K562 (cell line): ENCODE results near the gene TMED7. TPM values are rescaled to one million over a fixed set of nuclear protein-coding genes. Genes with fewer than 3 reads are reported as not detected.

Experiments
- ARID2 ChIP-seq: fragments of 450-650 bp; IDR thresholded peaks from 2 replicates; pipeline ENCODE4 v1.6.1; 2017; ENCODE audit warnings: antibody characterized with exemption, mild to moderate bottlenecking
- CBX1 ChIP-seq: sonication (generic); IDR thresholded peaks from 2 replicates; pipeline ENCODE4 v1.6.1; 2016; ENCODE audit warnings: antibody characterized with exemption, low read depth, mild to moderate bottlenecking
- EGR1 ChIP-seq: fragments of 450-650 bp; conservative IDR thresholded peaks from 2 replicates; pipeline ENCODE4 v1.6.1; 2017; ENCODE audit warnings: mild to moderate bottlenecking
- EP400 ChIP-seq: fragments of 450-650 bp; IDR thresholded peaks from 2 replicates; pipeline ENCODE4 v1.6.1; 2017; ENCODE audit warnings: antibody characterized with exemption, mild to moderate bottlenecking, moderate library complexity
- FOXK1 ChIP-seq: sonication (generic); formaldehyde crosslinking; IDR thresholded peaks from 2 replicates; pipeline ENCODE4 v1.8.0; 2022; ENCODE audit warnings: missing genetic modification reagents, mild to moderate bottlenecking, borderline replicate concordance
- GABPB1 ChIP-seq: sonication (generic); formaldehyde crosslinking; IDR thresholded peaks from 2 replicates; pipeline ENCODE4 v1.8.0; 2022; ENCODE audit warnings: mild to moderate bottlenecking, missing genetic modification reagents
- HMGN3 ChIP-seq: IDR thresholded peaks from 2 replicates; pipeline ENCODE4 v1.6.1; 2011; ENCODE audit warnings: borderline replicate concordance, low read depth, mild to moderate bottlenecking, mixed read lengths, low read length; ENCODE audit not compliant: insufficient read length; ENCODE audit errors: extremely low read depth
- HNRNPUL1 ChIP-seq: fragments of 200-400 bp; formaldehyde crosslinking; IDR thresholded peaks from 2 replicates; pipeline ENCODE4 v1.6.1; 2017; ENCODE audit warnings: low read length
- JUND ChIP-seq, 2 experiments: IDR thresholded peaks; 2 replicates in 1 of 2; 3 replicates in 1 of 2; pipeline ENCODE4 v1.6.1; 2011; ENCODE audit warnings: borderline replicate concordance in 2 of 2, low read depth in 2 of 2, low read length in 2 of 2, improper control_type of control experiment in 1 of 2, missing biosample characterization in 1 of 2, missing genetic modification characterization in 1 of 2, missing genetic modification reagents in 1 of 2
- KDM1A ChIP-seq, 2 experiments: fragments of 450-650 bp; IDR thresholded peaks; 2 replicates each; pipeline ENCODE4 v1.6.1; 2016; ENCODE audit warnings: mild to moderate bottlenecking in 2 of 2
- LARP7 ChIP-seq: fragments of 450-650 bp; IDR thresholded peaks from 2 replicates; pipeline ENCODE4 v1.6.1; 2016
- MCM7 ChIP-seq, 2 experiments: fragments of 450-650 bp; IDR thresholded peaks; 2 replicates each; pipeline ENCODE4 v1.6.1; 2016 to 2018
- POLR2A ChIP-seq: fragments of 450-650 bp; conservative IDR thresholded peaks from 2 replicates; pipeline ENCODE4 v1.6.1; 2016
- SRSF9 ChIP-seq: fragments of 200-400 bp; formaldehyde crosslinking; IDR thresholded peaks from 2 replicates; pipeline ENCODE4 v1.6.1; 2017; ENCODE audit warnings: low read depth, low read length, borderline replicate concordance
- TEAD1 ChIP-seq, 2 experiments: fragments of 450-650 bp in 1 of 2; sonication (generic) in 1 of 2; formaldehyde crosslinking; IDR thresholded peaks; 2 replicates each; pipeline versions ENCODE4 v1.4.0 to v1.8.0; 2020 to 2022; ENCODE audit warnings: mild to moderate bottlenecking in 2 of 2, missing genetic modification reagents in 1 of 2
- THRAP3 ChIP-seq: fragments of 450-650 bp; IDR thresholded peaks from 2 replicates; pipeline ENCODE4 v1.6.1; 2016; ENCODE audit warnings: mild to moderate bottlenecking, inconsistent platforms, borderline replicate concordance
- XRCC5 ChIP-seq: fragments of 200-400 bp; formaldehyde crosslinking; IDR thresholded peaks from 2 replicates; pipeline ENCODE4 v1.6.1; 2017; ENCODE audit warnings: low read depth, mild to moderate bottlenecking, low read length
- ZNF583 ChIP-seq: fragments of 250-450 bp; sonication (Bioruptor Pico); IDR thresholded peaks from 2 replicates; pipeline ENCODE4 v1.4.0; 2020
- polyA plus RNA-seq, 8 experiments: library from polyadenylated mRNA; depleted of rRNA in 4 of 8; stranded (reverse) in 5 of 8; unstranded in 3 of 8; fragments of >200 nt; fragmentation: Nextera tagmentation in 2 of 8; fragmentation: Illumina TruSeq in 1 of 8; extraction: Ambion mirVana in 2 of 8; extraction: Trizol in 1 of 8; gene quantifications; 2 replicates each; pipeline versions ENCODE4 v1.2.1 to v1.2.3, GENCODE V29; 2011 to 2014; ENCODE audit warnings: inconsistent platforms in 1 of 8, missing spikeins in 1 of 8
- total RNA-seq, 7 experiments: library from RNA; depleted of rRNA in 6 of 7; stranded (reverse); fragments of >200 nt in 6 of 7; fragmentation: Illumina TruSeq in 2 of 7; extraction: Trizol in 2 of 7; gene quantifications; 2 replicates each; pipeline versions ENCODE4 v1.2.1 to v1.2.3, GENCODE V29; 2011 to 2021; ENCODE audit warnings: low replicate concordance in 1 of 7
- TF ChIP-seq, protein P1 (sequence below): IDR thresholded peaks from 2 replicates; pipeline ENCODE4 v1.6.1; 2014; ENCODE audit warnings: antibody characterized with exemption
- TF ChIP-seq, protein P2 (sequence below): fragments of 250-450 bp; sonication (Bioruptor Pico); IDR thresholded peaks from 2 replicates; pipeline ENCODE4 v1.8.0; 2022; ENCODE audit warnings: inconsistent platforms, mild to moderate bottlenecking, moderate library complexity, borderline replicate concordance
- TF ChIP-seq, protein P3 (sequence below): fragments of 250-450 bp; sonication (Bioruptor Pico); IDR thresholded peaks from 2 replicates; pipeline ENCODE4 v1.4.0; 2020

The TMED7 gene
- total and polyA plus RNA-seq, 9 of the 15 experiments (the other 6 are each of a cell fraction or from before 2014, with no cell fraction given), result 15.9 to 93.4 (median 41.7) TPM

DNA sequence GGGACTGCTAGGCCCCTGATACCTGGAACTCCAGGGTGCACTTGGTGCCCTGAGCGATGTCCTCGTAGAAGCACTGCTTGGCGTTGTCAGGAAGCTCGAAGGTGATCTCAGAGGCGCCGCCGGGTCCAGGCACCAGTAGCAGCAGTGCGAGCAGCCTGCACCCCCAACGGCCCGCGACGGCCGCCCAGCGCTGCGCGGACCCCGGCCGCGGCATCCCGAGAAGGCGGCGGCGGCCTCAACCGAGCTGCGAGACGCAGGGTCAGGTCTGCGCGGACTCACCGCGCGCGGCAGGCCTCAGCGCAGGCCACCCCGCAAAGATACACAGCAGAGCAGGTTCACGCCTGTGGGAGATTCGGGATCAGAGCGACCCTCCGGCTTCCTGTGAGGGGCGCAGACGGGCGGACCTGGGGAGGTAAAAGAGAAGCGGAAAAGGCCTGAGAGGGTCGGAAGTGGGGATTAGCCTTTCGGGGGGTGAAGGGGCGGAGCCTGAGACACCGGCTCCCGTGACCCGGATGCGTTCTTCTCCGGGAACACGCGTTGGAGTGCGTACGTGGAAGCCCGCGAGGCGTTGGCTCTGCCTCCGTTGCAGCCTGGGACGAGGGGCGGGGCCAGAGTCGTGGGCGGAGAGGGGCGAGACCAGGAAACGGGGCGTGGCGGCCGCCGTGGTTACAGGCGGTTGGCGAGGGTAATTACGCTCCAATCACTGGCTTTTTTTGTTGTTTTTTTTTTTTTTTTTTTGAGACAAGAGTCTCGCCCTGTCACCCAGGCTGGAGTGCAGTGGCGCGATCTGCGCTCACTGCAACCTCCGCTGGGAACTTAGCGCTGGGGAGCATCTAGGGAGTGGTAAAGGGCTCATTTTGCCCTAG, at the start of gene TMED7 (continued):
- TF ChIP-seq HMGN3 (peak; percentile 30), TEAD1 (CRISPR knock-in tag; IDR thresholded peaks at IDR 0.05) (no peak; a peak in 1 of 4 replicates), ZNF583 (CRISPR knock-in tag) (no peak), GABPB1 (peak; percentile 92), EGR1 (peak; percentile 98), FOXK1 (CRISPR knock-in tag) (no peak), CBX1 (peak; percentile 65; the same call in 1 of the 2 replicates), HNRNPUL1 (no peak), MCM7 (IDR thresholded peaks at IDR 0.05) (no peak), EP400 (peak; percentile 98), ARID2 (no peak), LARP7 (no peak), JUND (IDR thresholded peaks at IDR 0.05; ENCODE audit: borderline replicate concordance, low read depth, low read length) (peak; percentile 42), JUND (tag; IDR thresholded peaks at IDR 0.05; ENCODE audit: borderline replicate concordance, low read depth, low read length) (no peak), THRAP3 (no peak), POLR2A (peak; percentile 93), XRCC5 (no peak), SRSF9 (no peak), KDM1A (IDR thresholded peaks at IDR 0.05) (no peak)
- TF ChIP-seq, protein P1, sequence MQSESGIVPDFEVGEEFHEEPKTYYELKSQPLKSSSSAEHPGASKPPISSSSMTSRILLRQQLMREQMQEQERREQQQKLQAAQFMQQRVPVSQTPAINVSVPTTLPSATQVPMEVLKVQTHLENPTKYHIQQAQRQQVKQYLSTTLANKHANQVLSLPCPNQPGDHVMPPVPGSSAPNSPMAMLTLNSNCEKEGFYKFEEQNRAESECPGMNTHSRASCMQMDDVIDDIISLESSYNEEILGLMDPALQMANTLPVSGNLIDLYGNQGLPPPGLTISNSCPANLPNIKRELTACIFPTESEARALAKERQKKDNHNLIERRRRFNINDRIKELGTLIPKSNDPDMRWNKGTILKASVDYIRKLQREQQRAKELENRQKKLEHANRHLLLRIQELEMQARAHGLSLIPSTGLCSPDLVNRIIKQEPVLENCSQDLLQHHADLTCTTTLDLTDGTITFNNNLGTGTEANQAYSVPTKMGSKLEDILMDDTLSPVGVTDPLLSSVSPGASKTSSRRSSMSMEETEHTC, result peak; percentile 31
- TF ChIP-seq, protein P2, sequence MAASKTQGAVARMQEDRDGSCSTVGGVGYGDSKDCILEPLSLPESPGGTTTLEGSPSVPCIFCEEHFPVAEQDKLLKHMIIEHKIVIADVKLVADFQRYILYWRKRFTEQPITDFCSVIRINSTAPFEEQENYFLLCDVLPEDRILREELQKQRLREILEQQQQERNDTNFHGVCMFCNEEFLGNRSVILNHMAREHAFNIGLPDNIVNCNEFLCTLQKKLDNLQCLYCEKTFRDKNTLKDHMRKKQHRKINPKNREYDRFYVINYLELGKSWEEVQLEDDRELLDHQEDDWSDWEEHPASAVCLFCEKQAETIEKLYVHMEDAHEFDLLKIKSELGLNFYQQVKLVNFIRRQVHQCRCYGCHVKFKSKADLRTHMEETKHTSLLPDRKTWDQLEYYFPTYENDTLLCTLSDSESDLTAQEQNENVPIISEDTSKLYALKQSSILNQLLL (CRISPR knock-in tag), result no peak
- TF ChIP-seq, protein P3, sequence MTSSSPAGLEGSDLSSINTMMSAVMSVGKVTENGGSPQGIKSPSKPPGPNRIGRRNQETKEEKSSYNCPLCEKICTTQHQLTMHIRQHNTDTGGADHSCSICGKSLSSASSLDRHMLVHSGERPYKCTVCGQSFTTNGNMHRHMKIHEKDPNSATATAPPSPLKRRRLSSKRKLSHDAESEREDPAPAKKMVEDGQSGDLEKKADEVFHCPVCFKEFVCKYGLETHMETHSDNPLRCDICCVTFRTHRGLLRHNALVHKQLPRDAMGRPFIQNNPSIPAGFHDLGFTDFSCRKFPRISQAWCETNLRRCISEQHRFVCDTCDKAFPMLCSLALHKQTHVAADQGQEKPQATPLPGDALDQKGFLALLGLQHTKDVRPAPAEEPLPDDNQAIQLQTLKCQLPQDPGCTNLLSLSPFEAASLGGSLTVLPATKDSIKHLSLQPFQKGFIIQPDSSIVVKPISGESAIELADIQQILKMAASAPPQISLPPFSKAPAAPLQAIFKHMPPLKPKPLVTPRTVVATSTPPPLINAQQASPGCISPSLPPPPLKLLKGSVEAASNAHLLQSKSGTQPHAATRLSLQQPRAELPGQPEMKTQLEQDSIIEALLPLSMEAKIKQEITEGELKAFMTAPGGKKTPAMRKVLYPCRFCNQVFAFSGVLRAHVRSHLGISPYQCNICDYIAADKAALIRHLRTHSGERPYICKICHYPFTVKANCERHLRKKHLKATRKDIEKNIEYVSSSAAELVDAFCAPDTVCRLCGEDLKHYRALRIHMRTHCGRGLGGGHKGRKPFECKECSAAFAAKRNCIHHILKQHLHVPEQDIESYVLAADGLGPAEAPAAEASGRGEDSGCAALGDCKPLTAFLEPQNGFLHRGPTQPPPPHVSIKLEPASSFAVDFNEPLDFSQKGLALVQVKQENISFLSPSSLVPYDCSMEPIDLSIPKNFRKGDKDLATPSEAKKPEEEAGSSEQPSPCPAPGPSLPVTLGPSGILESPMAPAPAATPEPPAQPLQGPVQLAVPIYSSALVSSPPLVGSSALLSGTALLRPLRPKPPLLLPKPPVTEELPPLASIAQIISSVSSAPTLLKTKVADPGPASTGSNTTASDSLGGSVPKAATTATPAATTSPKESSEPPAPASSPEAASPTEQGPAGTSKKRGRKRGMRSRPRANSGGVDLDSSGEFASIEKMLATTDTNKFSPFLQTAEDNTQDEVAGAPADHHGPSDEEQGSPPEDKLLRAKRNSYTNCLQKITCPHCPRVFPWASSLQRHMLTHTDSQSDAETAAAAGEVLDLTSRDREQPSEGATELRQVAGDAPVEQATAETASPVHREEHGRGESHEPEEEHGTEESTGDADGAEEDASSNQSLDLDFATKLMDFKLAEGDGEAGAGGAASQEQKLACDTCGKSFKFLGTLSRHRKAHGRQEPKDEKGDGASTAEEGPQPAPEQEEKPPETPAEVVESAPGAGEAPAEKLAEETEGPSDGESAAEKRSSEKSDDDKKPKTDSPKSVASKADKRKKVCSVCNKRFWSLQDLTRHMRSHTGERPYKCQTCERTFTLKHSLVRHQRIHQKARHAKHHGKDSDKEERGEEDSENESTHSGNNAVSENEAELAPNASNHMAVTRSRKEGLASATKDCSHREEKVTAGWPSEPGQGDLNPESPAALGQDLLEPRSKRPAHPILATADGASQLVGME, result no peak
